Myocyte (in vitro differentiated cells): ENCODE measurements around the gene NCAM2. TPM values are rescaled to one million over a fixed set of nuclear protein-coding genes. Genes with fewer than 3 reads are reported as not detected.

Source experiments
- DNase-seq: peaks from one replicate; pipeline ENCODE4 v3.0.0-alpha.2; 2012; ENCODE audit warnings: low read depth
- total RNA-seq: library from RNA; depleted of rRNA; stranded (reverse); fragments of >200 nt; gene quantifications from 2 replicates; pipeline ENCODE4 v1.2.3, GENCODE V29; 2014

NCAM2 gene
- total RNA-seq, 1 donor from 2014 or later = 0.53 TPM

GRCh38 chr21:21165063-21165645 lies 166.9 kb downstream of the NCAM2 start:
- peak; percentile 77 for DNase-seq

- no peak for DNase-seq
Observed at GRCh38 chr21:21174676-21175075, 176.5 kb downstream of the NCAM2 start.

- no peak for DNase-seq
Observed at GRCh38 chr21:21175798-21176334, 177.7 kb downstream of the NCAM2 start.

- no peak for DNase-seq
Observed at GRCh38 chr21:21177353-21177986, 179.3 kb downstream of the NCAM2 start.

- peak; percentile 47 for DNase-seq
Observed at GRCh38 chr21:21179619-21180298, 181.6 kb downstream of the NCAM2 start.

GRCh38 chr21:21182401-21183010 lies 184.3 kb downstream of the NCAM2 start:
- DNase-seq = no peak

GRCh38 chr21:21183092-21183491 lies 184.9 kb downstream of the NCAM2 start:
- DNase-seq = peak; percentile 41

- DNase-seq = no peak
Observed at GRCh38 chr21:21184771-21185528, 186.7 kb downstream of the NCAM2 start.

- DNase-seq = no peak
Observed at GRCh38 chr21:21187579-21187978, 189.4 kb downstream of the NCAM2 start.

- DNase-seq = peak; percentile 40
Observed at GRCh38 chr21:21188513-21189195, 190.4 kb downstream of the NCAM2 start.

GRCh38 chr21:21195417-21195943 lies 197.3 kb downstream of the NCAM2 start:
- no peak for DNase-seq

- DNase-seq = no peak
Observed at GRCh38 chr21:21196087-21196486, 197.9 kb downstream of the NCAM2 start.

- DNase-seq = no peak
Observed at GRCh38 chr21:21196848-21197247, 198.6 kb downstream of the NCAM2 start.

GRCh38 chr21:21199342-21200102 lies 201.3 kb downstream of the NCAM2 start:
- no peak for DNase-seq

- peak; percentile 93 for DNase-seq
Observed at GRCh38 chr21:21200103-21200938, 202.1 kb downstream of the NCAM2 start.

- peak; percentile 35 for DNase-seq
Observed at GRCh38 chr21:21200939-21201615, 202.9 kb downstream of the NCAM2 start.

- DNase-seq = no peak
Observed at GRCh38 chr21:21203822-21204339, 205.7 kb downstream of the NCAM2 start.
